Inflammatory macrophage (primary cell): ENCODE measurements around the gene MYO9A.
"Not testable (repeated sequence)": the region's sequence is repeated elsewhere in the genome, so short reads cannot be mapped to it uniquely, and the experiment has no call there.

Experiments used
- DNase-seq, 2 donors: peaks; one replicate each; pipeline ENCODE4 v3.0.0-alpha.2; 2020 to 2022

The MYO9A gene

GRCh38 chr15:72034859-72035650 is 82.9 kb downstream of the MYO9A start:
- DNase-seq: no peak

- DNase-seq: no peak
These were observed 83.6 kb downstream of the MYO9A start for GRCh38 chr15:72034351-72034750.

GRCh38 chr15:72033711-72034110 is 84.2 kb downstream of the MYO9A start:
- DNase-seq: no peak

- no peak for DNase-seq
These were observed 84.7 kb downstream of the MYO9A start for GRCh38 chr15:72033285-72033684.

GRCh38 chr15:72021604-72022003 is 96.3 kb downstream of the MYO9A start:
- DNase-seq: no peak

- DNase-seq: no peak
These were observed 97.2 kb downstream of the MYO9A start for GRCh38 chr15:72020799-72021198.

GRCh38 chr15:72014555-72014954 is 103.4 kb downstream of the MYO9A start:
- DNase-seq: not testable (repeated sequence)

GRCh38 chr15:72013703-72014102 is 104.2 kb downstream of the MYO9A start:
- no peak for DNase-seq

- DNase-seq: no peak
These were observed 106.5 kb downstream of the MYO9A start for GRCh38 chr15:72011302-72011942.

GRCh38 chr15:72009222-72009621 is 108.7 kb downstream of the MYO9A start:
- no peak for DNase-seq

- DNase-seq: no peak
These were observed 111.6 kb downstream of the MYO9A start for GRCh38 chr15:72006382-72006781.

GRCh38 chr15:72005483-72005882 is 112.5 kb downstream of the MYO9A start:
- no peak for DNase-seq

- no peak for DNase-seq
These were observed 118.1 kb downstream of the MYO9A start for GRCh38 chr15:71999807-72000206.

- not testable (repeated sequence) for DNase-seq
These were observed 119.2 kb downstream of the MYO9A start for GRCh38 chr15:71998717-71999116.

GRCh38 chr15:71997691-71998090 is 120.3 kb downstream of the MYO9A start:
- DNase-seq: no peak

GRCh38 chr15:71975816-71976150 is 142.2 kb downstream of the MYO9A start:
- no peak for DNase-seq

GRCh38 chr15:71974211-71974610 is 143.7 kb downstream of the MYO9A start:
- DNase-seq: no peak

- no peak for DNase-seq
These were observed 144.6 kb downstream of the MYO9A start for GRCh38 chr15:71973366-71973765.

GRCh38 chr15:71971905-71972304 is 146.0 kb downstream of the MYO9A start:
- DNase-seq: no peak

- DNase-seq: no peak
These were observed 147.5 kb downstream of the MYO9A start for GRCh38 chr15:71970435-71970834.

- DNase-seq: no peak
These were observed 155.4 kb downstream of the MYO9A start for GRCh38 chr15:71962537-71962936.

- DNase-seq: no peak
These were observed 160.9 kb downstream of the MYO9A start for GRCh38 chr15:71957026-71957425.

GRCh38 chr15:71951134-71951533 is 166.8 kb downstream of the MYO9A start:
- no peak for DNase-seq

- no peak for DNase-seq
These were observed 172.9 kb downstream of the MYO9A start for GRCh38 chr15:71945012-71945411.

- DNase-seq: no peak
These were observed 174.1 kb downstream of the MYO9A start for GRCh38 chr15:71943806-71944205.
